Mucosa of stomach (tissue), 1 donor: ENCODE measurements around the gene CYS1.
A peak's percentile ranks its signal among the peaks of the same experiment; 100 is the strongest.

Source experiments
- H3K27me3 ChIP-seq: one replicate; pipeline ENCODE4 v1.7.0; 2013; ENCODE audit warnings: mild to moderate bottlenecking, low read length; ENCODE audit not compliant: control insufficient read depth, insufficient read depth
- H3K36me3 ChIP-seq: one replicate; pipeline ENCODE4 v1.7.0; 2013; ENCODE audit warnings: low read length; ENCODE audit not compliant: control insufficient read depth, insufficient read depth
- H3K4me1 ChIP-seq: one replicate; pipeline ENCODE4 v1.7.0; 2013; ENCODE audit warnings: mild to moderate bottlenecking, low read length; ENCODE audit not compliant: control insufficient read depth, insufficient read depth
- H3K4me3 ChIP-seq: one replicate; pipeline ENCODE4 v1.7.0; 2013; ENCODE audit warnings: low read length
- H3K9ac ChIP-seq: one replicate; pipeline ENCODE4 v1.7.0; 2013; ENCODE audit warnings: mild to moderate bottlenecking, low read length, moderate library complexity
- H3K9me3 ChIP-seq: one replicate; pipeline ENCODE4 v1.7.0; 2013; ENCODE audit warnings: mild to moderate bottlenecking, low read length, moderate library complexity; ENCODE audit not compliant: control insufficient read depth
- donor health status: Pancreatic carcinoma.

Gene CYS1

DNA sequence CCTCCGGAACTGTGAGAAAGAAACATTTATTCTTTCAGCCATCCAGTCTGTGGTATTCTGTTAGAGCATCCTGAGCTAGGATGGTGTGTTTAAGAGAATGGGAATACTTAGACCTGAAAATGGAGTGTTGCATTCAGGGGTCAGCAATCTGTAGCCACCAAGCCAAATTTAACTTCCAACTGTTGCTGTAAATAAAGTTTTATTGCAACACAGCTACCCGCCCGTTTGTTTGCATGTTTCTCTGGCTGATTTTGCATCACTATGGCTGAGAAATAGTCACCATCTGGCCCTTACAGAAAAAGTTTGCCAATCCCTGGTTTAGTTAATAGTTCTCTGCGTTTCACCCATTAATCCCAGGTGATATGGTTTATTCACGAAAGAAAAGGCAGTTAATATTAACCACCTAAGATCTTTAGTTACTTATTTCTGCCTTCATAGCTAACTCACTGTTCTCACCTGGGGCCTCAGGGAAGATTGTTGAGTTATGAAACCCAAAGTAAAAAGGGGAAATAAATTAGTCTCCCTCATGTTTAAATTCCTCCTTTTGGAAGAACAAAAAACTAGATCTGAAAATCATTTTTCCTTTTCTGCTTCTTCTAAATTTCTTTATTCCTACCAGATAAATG, 9.5 kb upstream of the CYS1 start:
- H3K36me3 ChIP-seq, result no peaks in the 10 kb centered on the region
- H3K4me1 ChIP-seq, result peaks cover 5% of the 10 kb centered on the region
- no peak overlapping the region for H3K4me3 ChIP-seq
- no peak overlapping the region for H3K9ac ChIP-seq
- H3K9me3 ChIP-seq, result no peaks in the 10 kb centered on the region
- H3K27me3 ChIP-seq, result peaks cover 3% of the 10 kb centered on the region

DNA sequence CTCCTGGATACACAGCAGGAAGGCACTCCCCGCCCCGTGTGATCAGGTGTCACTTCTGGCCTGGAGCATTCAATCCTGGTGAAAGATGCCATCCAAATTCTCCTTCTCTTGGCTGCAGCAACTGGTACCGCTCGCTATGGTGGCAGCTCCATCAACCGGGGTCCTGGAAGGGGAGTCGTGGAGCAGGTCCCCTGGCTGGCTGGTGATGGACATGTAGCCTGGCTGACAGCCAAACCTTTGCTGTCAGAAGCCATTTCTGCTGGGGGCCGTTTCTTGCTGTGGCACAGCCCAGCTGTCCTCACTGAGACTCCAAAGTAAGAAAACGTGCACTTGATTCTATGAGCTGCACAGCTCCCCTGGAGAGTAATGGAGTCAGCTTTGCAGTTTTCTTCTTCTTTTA, 7.1 kb upstream of the CYS1 start:
- Histone ChIP-seq H3K27me3 (peaks cover 10% of the 10 kb centered on the region), H3K36me3 (no peaks in the 10 kb centered on the region), H3K9ac (no peak overlapping the region)

DNA sequence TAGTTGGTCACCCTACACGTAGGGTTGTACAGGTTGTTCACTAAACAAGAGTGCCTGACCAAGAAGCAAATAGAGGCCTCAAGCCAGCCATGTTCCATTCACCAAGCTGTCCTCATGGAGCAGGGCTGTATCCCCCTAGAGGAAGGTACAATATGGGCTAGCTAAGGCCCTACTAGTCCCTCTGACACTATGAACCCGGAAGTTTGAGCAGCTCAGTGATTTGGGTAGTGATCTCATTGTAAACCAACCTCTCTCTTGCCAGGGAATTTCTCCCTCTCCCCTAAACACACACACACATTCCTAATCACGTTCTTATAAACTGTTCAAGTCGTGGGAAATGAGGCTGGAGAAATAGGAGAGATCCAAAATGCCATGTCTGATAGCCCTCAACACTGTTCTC, 6.7 kb upstream of the CYS1 start:
- Histone ChIP-seq H3K4me3 (no peak overlapping the region), H3K9ac (no peak overlapping the region), H3K4me1 (peaks cover 5% of the 10 kb centered on the region), H3K9me3 (no peaks in the 10 kb centered on the region), H3K36me3 (no peaks in the 10 kb centered on the region), H3K27me3 (peaks cover 13% of the 10 kb centered on the region)

More for the DNA sequence above, 7.1 kb upstream of the CYS1 start:
- peaks cover 5% of the 10 kb centered on the region for H3K4me1 ChIP-seq
- no peak overlapping the region for H3K4me3 ChIP-seq
- H3K9me3 ChIP-seq, result no peaks in the 10 kb centered on the region

DNA sequence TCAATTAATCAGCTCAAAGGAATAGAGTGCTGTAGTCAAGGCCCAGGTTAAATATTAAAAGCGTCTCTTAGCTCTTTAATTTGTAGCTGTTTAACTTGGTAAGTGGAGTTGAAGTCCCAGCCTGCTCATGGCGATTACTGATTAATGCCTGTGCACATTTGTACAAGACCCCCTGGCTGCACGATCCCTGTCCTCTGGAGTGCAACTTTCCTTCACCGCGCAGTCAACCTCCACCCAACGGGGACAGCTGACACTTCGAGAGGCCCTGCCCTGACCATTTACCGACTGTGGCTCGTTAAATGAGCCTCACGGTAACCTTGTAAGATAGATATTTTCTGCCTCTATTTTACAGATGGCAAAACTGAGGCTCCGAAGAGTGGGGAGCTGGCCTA, 5.5 kb upstream of the CYS1 start:
- peaks cover 23% of the 10 kb centered on the region for H3K27me3 ChIP-seq
- H3K9me3 ChIP-seq, result no peaks in the 10 kb centered on the region
- no peaks in the 10 kb centered on the region for H3K36me3 ChIP-seq
- no peak overlapping the region for H3K9ac ChIP-seq
- no peak overlapping the region for H3K4me3 ChIP-seq
- peaks cover 7% of the 10 kb centered on the region for H3K4me1 ChIP-seq

DNA sequence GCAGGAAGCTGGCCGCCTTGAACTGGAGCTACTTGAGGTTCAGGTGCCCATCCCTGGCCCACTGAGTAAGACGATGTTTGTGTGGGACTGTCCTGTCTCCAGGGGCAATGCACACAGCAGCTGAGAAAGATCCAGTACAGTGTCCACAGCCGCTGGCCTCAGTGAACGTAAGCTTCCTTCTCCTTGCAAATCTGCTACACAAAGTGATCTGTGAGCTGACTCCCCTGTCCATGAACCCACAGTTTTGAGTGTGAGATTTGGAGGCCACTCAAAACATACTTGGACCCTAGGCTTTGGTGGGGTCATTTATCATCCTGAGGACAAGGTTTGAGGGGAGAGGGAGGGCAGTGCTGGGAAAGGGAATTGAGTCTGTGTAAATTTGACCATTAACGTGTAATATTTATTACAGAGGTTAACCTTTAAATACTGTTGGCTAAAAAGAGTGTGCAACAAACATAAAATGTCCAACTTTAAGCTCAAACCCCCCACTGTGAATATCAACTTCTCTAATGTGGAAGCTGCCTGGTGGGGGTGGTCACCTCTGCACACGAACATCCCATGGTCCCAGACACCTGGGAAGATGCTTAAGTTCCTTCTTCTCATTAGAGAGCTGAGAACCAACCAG, 4.9 kb upstream of the CYS1 start:
- Histone ChIP-seq H3K4me3 (no peak overlapping the region), H3K9me3 (no peaks in the 10 kb centered on the region), H3K27me3 (peaks cover 29% of the 10 kb centered on the region), H3K4me1 (peaks cover 10% of the 10 kb centered on the region), H3K9ac (no peak overlapping the region), H3K36me3 (no peaks in the 10 kb centered on the region)

DNA sequence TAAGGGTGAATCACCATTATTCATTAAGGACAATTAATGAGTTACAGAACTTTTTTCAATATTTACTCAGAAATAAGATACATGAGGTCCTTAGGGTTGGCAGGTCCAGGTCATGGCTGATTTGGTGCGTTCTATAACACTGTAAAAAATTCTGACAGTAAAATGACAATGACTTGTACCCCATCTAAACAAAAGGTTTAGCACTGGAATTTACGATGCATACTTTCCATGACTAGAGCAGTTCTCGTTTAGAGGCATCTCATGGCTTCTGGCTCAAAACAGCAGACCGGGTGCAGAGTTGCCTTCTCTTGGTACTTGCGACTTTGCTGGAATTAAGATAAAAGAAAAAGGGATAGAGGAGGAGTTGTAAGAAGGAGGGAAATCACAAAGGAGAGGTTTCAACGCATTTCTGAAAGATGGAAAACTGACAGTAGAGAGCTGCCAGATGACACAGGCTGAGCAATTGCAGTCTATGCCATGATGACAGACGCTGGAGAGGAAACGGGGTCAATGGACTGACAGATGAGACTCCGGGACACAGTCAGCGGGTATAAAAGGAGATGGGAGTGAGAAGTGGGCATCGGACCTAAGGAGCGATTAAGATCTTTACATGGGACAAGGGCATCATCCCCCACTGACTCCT, 4.1 kb upstream of the CYS1 start:
- H3K9ac ChIP-seq, result no peak overlapping the region
- H3K4me3 ChIP-seq, result no peak overlapping the region
- H3K4me1 ChIP-seq, result peaks cover 12% of the 10 kb centered on the region
- peaks cover 31% of the 10 kb centered on the region for H3K27me3 ChIP-seq
- no peaks in the 10 kb centered on the region for H3K36me3 ChIP-seq
- no peaks in the 10 kb centered on the region for H3K9me3 ChIP-seq

DNA sequence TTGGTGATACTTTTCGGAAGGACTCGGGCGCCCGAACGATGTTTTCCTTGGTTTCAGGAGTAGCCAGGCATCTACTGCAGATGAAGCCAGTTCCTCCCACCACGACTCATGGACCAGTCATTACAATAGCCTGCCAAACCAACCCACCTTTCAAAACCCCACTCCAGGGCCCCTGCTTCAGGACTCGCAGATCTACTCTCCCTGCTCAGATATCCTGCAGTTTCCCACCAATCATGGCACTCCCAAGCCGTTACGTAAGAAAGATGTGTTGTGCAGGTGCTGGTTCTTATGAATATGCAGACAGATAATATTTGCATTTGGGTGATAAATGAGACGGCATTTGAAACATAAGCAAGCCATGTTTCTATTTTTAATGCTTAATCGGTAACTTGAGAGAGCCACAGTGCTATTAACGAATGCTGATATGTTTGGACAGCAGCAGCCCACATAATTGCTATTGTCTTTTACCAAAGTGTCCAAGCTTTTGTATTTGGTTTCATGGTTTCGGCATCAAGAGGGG, 3.5 kb upstream of the CYS1 start:
- peaks cover 17% of the 10 kb centered on the region for H3K4me1 ChIP-seq
- peaks cover 37% of the 10 kb centered on the region for H3K27me3 ChIP-seq
- H3K9ac ChIP-seq, result no peak overlapping the region
- H3K36me3 ChIP-seq, result no peaks in the 10 kb centered on the region
- H3K9me3 ChIP-seq, result no peaks in the 10 kb centered on the region
- no peak overlapping the region for H3K4me3 ChIP-seq

DNA sequence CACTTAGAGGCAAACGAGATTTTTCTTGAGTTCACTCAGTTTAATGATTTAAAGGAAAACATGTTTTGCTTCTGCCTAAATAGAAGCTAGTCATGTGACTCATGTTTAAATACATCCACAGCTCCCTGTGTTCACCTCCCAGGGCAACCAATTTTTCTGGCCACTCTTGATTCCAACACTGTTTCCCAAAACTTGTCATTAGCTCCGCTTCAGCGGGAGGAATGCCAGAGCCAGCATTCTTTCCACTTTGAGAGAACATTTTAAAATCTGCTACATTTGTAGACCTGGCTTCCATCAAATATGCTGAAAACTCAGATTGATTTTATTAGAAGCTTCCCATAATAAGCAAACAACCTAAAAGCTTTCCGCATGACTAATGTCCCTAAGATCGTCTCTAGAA, 2.8 kb upstream of the CYS1 start:
- no peak overlapping the region for H3K9ac ChIP-seq
- no peaks in the 10 kb centered on the region for H3K36me3 ChIP-seq
- H3K4me3 ChIP-seq, result no peak overlapping the region
- H3K9me3 ChIP-seq, result no peaks in the 10 kb centered on the region
- peaks cover 17% of the 10 kb centered on the region for H3K4me1 ChIP-seq
- peaks cover 44% of the 10 kb centered on the region for H3K27me3 ChIP-seq

DNA sequence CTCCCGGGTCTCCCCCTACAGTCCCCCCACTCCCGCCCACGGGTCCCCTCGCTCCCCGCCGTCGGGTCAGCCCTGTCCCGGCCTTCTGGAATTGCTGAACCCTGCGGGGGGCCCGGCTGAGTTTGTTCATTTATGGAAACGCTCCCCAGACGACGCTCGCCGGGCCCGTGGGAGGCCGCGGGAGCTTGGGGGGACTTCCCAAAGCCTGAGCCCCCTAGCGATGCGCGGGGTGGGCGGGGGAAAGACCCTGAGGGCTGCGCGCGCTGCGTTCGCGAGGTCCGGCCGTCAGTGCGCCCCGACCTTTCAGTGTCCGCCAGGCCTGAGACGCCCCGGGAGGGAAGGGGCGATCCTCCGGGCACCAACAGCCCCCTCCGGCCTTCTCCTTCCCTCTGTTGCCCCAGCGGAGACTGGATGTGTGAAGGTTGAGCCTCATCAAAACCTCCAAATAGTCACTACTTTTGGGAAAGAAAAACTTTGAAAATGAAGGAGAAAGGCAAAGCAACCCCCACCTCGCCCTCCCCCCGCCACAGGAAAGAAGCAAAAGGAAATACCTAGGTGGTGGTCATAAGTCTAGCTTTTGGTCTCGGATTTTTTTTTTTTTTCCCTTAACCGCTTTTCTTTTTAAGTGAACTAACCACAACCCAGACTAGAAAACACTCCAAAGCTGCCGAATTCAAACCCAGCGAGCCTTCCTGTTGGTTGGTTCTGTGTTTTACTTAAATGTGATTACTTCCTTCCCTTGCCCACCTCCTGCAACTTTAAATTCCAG, 509 bp upstream of the CYS1 start:
- H3K36me3 ChIP-seq, result no peaks in the 10 kb centered on the region
- H3K9ac ChIP-seq, result no peak overlapping the region
- H3K27me3 ChIP-seq, result peaks cover 58% of the 10 kb centered on the region
- H3K4me3 ChIP-seq, result no peak overlapping the region
- peaks cover 12% of the 10 kb centered on the region for H3K4me1 ChIP-seq
- no peaks in the 10 kb centered on the region for H3K9me3 ChIP-seq

DNA sequence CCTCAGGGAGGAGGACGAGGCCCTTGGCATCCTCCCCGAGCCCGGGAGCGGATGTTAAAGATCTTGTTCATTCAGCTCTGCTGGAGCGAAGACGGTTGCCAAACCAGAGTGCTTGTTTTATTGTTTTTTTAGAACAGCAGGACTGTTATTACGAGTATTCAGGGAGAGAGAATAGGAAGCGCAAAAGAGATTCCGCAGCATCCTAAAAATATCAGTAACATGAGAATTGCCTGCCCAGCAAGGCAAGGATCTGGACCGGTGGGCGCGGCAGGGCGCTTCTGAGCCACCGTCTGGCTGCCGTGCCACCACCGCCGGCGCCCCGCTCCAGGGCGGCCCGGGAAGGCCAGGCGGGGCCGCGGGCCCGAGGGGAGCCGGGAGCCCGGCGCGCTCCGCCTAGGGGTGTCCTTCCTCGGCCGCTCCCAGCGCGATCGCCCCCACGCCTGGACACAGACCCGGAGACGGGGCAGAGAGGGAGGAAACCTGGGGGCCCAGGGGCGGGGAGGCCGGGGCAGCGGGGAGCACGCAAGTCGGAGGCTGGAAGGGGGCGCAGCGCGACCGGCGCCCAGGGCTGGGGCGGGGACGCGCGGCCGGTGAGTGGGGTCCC, 843 bp downstream of the CYS1 start:
- Histone ChIP-seq H3K9ac (peak overlapping the region; percentile 44), H3K4me1 (peaks cover 12% of the 10 kb centered on the region), H3K9me3 (no peaks in the 10 kb centered on the region), H3K4me3 (no peak overlapping the region), H3K36me3 (no peaks in the 10 kb centered on the region), H3K27me3 (peaks cover 70% of the 10 kb centered on the region)

DNA sequence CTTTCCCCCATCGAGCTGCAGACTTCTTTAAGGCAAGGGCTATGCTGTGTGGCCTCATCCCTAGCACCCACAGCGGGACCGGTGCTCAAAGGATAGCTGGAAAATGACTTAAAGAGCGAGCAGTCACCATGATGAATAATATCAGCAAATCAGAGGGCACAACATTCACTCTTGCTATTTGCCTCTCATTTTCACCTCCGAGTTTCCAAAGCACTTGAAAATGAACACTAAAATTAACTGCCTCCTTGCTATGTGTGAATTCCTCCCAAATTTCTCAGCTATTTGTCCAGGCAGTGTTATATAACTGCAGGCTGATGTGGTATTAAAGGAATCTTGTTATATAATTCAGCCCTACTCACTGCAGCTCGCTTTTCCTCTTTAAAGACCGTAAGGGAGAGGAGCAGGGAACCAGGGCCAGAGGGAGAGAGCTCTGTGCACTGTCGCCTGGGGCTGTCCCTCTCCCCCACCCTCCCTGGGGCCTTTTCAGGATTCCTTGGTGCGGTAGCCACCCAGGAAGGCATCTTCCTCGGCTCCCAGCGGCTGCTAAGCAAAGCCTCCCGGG, 1.4 kb downstream of the CYS1 start:
- H3K36me3 ChIP-seq, result no peaks in the 10 kb centered on the region
- peaks cover 69% of the 10 kb centered on the region for H3K27me3 ChIP-seq
- H3K4me3 ChIP-seq, result no peak overlapping the region
- H3K9ac ChIP-seq, result peak overlapping the region; percentile 44
- no peaks in the 10 kb centered on the region for H3K9me3 ChIP-seq
- peaks cover 12% of the 10 kb centered on the region for H3K4me1 ChIP-seq
